Endothelial cell (in vitro differentiated cells): ENCODE results near the gene FBH1. TPM values are rescaled to one million over a fixed set of nuclear protein-coding genes. Genes with fewer than 3 reads are reported as not detected.

Source experiments
- DNase-seq: peaks from one replicate; pipeline ENCODE4 v3.0.0; 2021; ENCODE audit warnings: low spot score
- H3K27ac Mint-ChIP-seq: one replicate; pipeline ENCODE4 v1.8.0; 2021; ENCODE audit warnings: mixed read lengths, inconsistent platforms; ENCODE audit not compliant: unreplicated experiment
- H3K27me3 Mint-ChIP-seq: one replicate; pipeline ENCODE4 v1.8.0; 2021; ENCODE audit warnings: mild to moderate bottlenecking, moderate library complexity, mixed read lengths, inconsistent platforms; ENCODE audit not compliant: unreplicated experiment
- H3K36me3 Mint-ChIP-seq: one replicate; pipeline ENCODE4 v1.8.0; 2021; ENCODE audit warnings: mild to moderate bottlenecking, low read depth, mixed read lengths, inconsistent platforms; ENCODE audit not compliant: unreplicated experiment
- H3K4me1 Mint-ChIP-seq: one replicate; pipeline ENCODE4 v1.8.0; 2021; ENCODE audit warnings: mild to moderate bottlenecking, mixed read lengths, inconsistent platforms; ENCODE audit not compliant: unreplicated experiment
- H3K4me3 Mint-ChIP-seq: one replicate; pipeline ENCODE4 v1.8.0; 2021; ENCODE audit warnings: mild to moderate bottlenecking, mixed read lengths, inconsistent platforms; ENCODE audit not compliant: unreplicated experiment
- H3K9me3 Mint-ChIP-seq: one replicate; pipeline ENCODE4 v1.8.0; 2021; ENCODE audit warnings: mixed read lengths, inconsistent platforms; ENCODE audit not compliant: unreplicated experiment
- CTCF ChIP-seq: fragments of 200-600 bp; sonication (generic); IDR thresholded peaks from one replicate; pipeline ENCODE4 v1.5.0; 2021; ENCODE audit warnings: antibody characterized with exemption; ENCODE audit not compliant: unreplicated experiment
- total RNA-seq: library from RNA; stranded (reverse); fragmentation: NEBNext Ultra II Directional; extraction: Animal tissue kit (Norgen Biotek cat#: 25700); gene quantifications from one replicate; pipeline ENCODE4 v1.2.1, GENCODE V29; 2021; ENCODE audit not compliant: unreplicated experiment

FBH1 gene
- total RNA-seq, 1 donor from 2014 or later: 95.2 TPM

GRCh38 chr10:5968681-5969453 is 78.8 kb downstream of the FBH1 start:
- Mint-ChIP-seq H3K27ac (no peak overlapping the region), H3K9me3 (no peaks in the 10 kb centered on the region), H3K36me3 (peaks cover 3% of the 10 kb centered on the region), H3K4me3 (no peak overlapping the region), H3K4me1 (peaks cover 2% of the 10 kb centered on the region), H3K27me3 (peaks cover 2% of the 10 kb centered on the region)
- TF ChIP-seq CTCF: no peak
- DNase-seq: no peak

GRCh38 chr10:5970066-5970465 is 80.0 kb downstream of the FBH1 start:
- Mint-ChIP-seq H3K4me1 (peaks cover 2% of the 10 kb centered on the region), H3K9me3 (no peaks in the 10 kb centered on the region), H3K27me3 (peaks cover 2% of the 10 kb centered on the region), H3K27ac (no peak overlapping the region), H3K4me3 (no peak overlapping the region), H3K36me3 (peaks cover 3% of the 10 kb centered on the region)
- no peak for TF ChIP-seq CTCF
- no peak for DNase-seq

GRCh38 chr10:5970527-5970926 is 80.5 kb downstream of the FBH1 start:
- Mint-ChIP-seq H3K4me1 (peaks cover 2% of the 10 kb centered on the region), H3K4me3 (no peak overlapping the region), H3K27ac (no peak overlapping the region), H3K27me3 (peaks cover 3% of the 10 kb centered on the region), H3K9me3 (no peaks in the 10 kb centered on the region), H3K36me3 (peaks cover 3% of the 10 kb centered on the region)
- DNase-seq: no peak
- TF ChIP-seq CTCF: no peak

- no peak for DNase-seq
- peaks cover 6% of the 10 kb centered on the region for H3K27me3 Mint-ChIP-seq
- no peak overlapping the region for H3K4me3 Mint-ChIP-seq
- H3K27ac Mint-ChIP-seq: no peak overlapping the region
- peaks cover 3% of the 10 kb centered on the region for H3K4me1 Mint-ChIP-seq
- H3K9me3 Mint-ChIP-seq: no peaks in the 10 kb centered on the region
- no peak for TF ChIP-seq CTCF
- H3K36me3 Mint-ChIP-seq: peaks cover 3% of the 10 kb centered on the region
Measured at GRCh38 chr10:5971315-5971832, 81.3 kb downstream of the FBH1 start.

- no peak for DNase-seq
- peaks cover 6% of the 10 kb centered on the region for H3K27me3 Mint-ChIP-seq
- H3K36me3 Mint-ChIP-seq: peaks cover 3% of the 10 kb centered on the region
- no peak overlapping the region for H3K4me3 Mint-ChIP-seq
- TF ChIP-seq CTCF: no peak
- peaks cover 8% of the 10 kb centered on the region for H3K4me1 Mint-ChIP-seq
- no peaks in the 10 kb centered on the region for H3K9me3 Mint-ChIP-seq
- H3K27ac Mint-ChIP-seq: no peak overlapping the region
Measured at GRCh38 chr10:5971886-5972285, 81.8 kb downstream of the FBH1 start.
